ENCODE measurements around the gene QPCTL. TPM values are rescaled to one million over a fixed set of nuclear protein-coding genes. Genes with fewer than 3 reads are reported as not detected.

Gene QPCTL
- total and polyA plus RNA-seq, 9 of the 15 experiments (the other 6 are each of a cell fraction or from before 2014, with no cell fraction given), result 0.99 to 31.3 (median 12.7) TPM

GRCh38 chr19:45660636-45661035 is 31.8 kb upstream of the QPCTL start (continued):
- no peak for TF ChIP-seq ZBTB26 (CRISPR knock-in tag; IDR thresholded peaks at IDR 0.05)
- TF ChIP-seq RBM15 (IDR thresholded peaks at IDR 0.05; ENCODE audit: insufficient read depth, low read length), result no peak
- TF ChIP-seq ELF1 (tag; IDR thresholded peaks at IDR 0.05), result no peak
- TF ChIP-seq GTF2E2 (tag; IDR thresholded peaks at IDR 0.05), result no peak
- TF ChIP-seq FOXK2 (conservative IDR thresholded peaks at IDR 0.05 in 1 of 2, IDR thresholded peaks at IDR 0.05 in 1 of 2; ENCODE audit: low read depth in 2 of 2), result no peak
- no peak for TF ChIP-seq SOX6 (IDR thresholded peaks at IDR 0.05)
- TF ChIP-seq MNT (conservative IDR thresholded peaks at IDR 0.05), result no peak
- no peak for TF ChIP-seq TAF9B (IDR thresholded peaks at IDR 0.05; ENCODE audit: partially characterized antibody)
- TF ChIP-seq RNF219 (CRISPR knock-in tag; IDR thresholded peaks at IDR 0.05), result no peak
- TF ChIP-seq XRCC4 (IDR thresholded peaks at IDR 0.05; ENCODE audit: extremely low read depth, insufficient read depth, insufficient read length), result no peak
- TF ChIP-seq MAX (CRISPR knock-in tag; IDR thresholded peaks at IDR 0.05), result no peak
- no peak for TF ChIP-seq ZNF41 (CRISPR knock-in tag; conservative IDR thresholded peaks at IDR 0.05)

Measured in K562 (cell line).